ENCODE results near the gene LHFPL6. TPM values are rescaled to one million over a fixed set of nuclear protein-coding genes. Genes with fewer than 3 reads are reported as not detected.

The LHFPL6 gene
- total and polyA plus RNA-seq, 11 donors, result 34.4 to 74.4 (median 53.2) TPM

GRCh38 chr13:39462428-39462827 is 140.6 kb downstream of the LHFPL6 start:
- Histone ChIP-seq H3K27me3 (no peaks in the 10 kb centered on the region), H3K4me1 (peaks cover 0 to 79% (median 35%) of the 10 kb centered on the region in 12 donors), H3K9me3 (peaks cover 0 to 5% (median 0%) of the 10 kb centered on the region in 12 donors), H3K4me3 (peak overlapping the region in 7 of 12 donors; percentile 3 to 32 (median 11)), H3K36me3 (no peaks in the 10 kb centered on the region), H3K27ac (peak overlapping the region; percentile 6 to 80 (median 67))
- intact Hi-C loops (cut with DNase I), result loop anchor here in 4 of 10 donors (5.0 kb wide), 4 partner anchors 35 to 60 kb away; no protein-coding TSS in a partner anchor
- ATAC-seq, result peak; percentile 56 to 91 (median 86)
- WGBS, 4 donors, result 34 to 55% (median 43%) methylated on average over 2 of the region's 2 CpGs
- TF ChIP-seq POLR2A (IDR thresholded peaks at IDR 0.05), result no peak
- DNase-seq, result no peak

GRCh38 chr13:39461685-39462266 is 141.2 kb downstream of the LHFPL6 start:
- H3K4me1 ChIP-seq, result peaks cover 0 to 77% (median 34%) of the 10 kb centered on the region in 12 donors
- H3K36me3 ChIP-seq, result no peaks in the 10 kb centered on the region
- intact Hi-C loops (cut with DNase I), result loop anchor here in 4 of 10 donors (5.0 kb wide), 4 partner anchors 36 to 61 kb away; no protein-coding TSS in a partner anchor
- H3K27ac ChIP-seq, result peak overlapping the region in 11 of 12 donors; percentile 36 to 80 (median 68)
- H3K27me3 ChIP-seq, result no peaks in the 10 kb centered on the region
- 63 to 81% (median 73%) methylated on average over 1 of the region's 1 CpG for WGBS, 4 donors
- peaks cover 0 to 11% (median 0%) of the 10 kb centered on the region in 12 donors for H3K9me3 ChIP-seq
- TF ChIP-seq CTCF (IDR thresholded peaks at IDR 0.05) (no peak), POLR2A (IDR thresholded peaks at IDR 0.05) (no peak)
- peak overlapping the region in 6 of 12 donors; percentile 3 to 32 (median 18) for H3K4me3 ChIP-seq
- DNase-seq (no peak), ATAC-seq (peak in 3 of 4 donors; percentile 40 to 52 (median 43))

GRCh38 chr13:39457274-39457673 is 145.7 kb downstream of the LHFPL6 start:
- H3K4me3 ChIP-seq, result no peak overlapping the region
- no peak overlapping the region for H3K27ac ChIP-seq
- H3K27me3 ChIP-seq, result no peaks in the 10 kb centered on the region
- no peak for ATAC-seq
- DNase-seq, result no peak
- peaks cover 0 to 11% (median 0%) of the 10 kb centered on the region in 12 donors for H3K9me3 ChIP-seq
- intact Hi-C loops (cut with DNase I), result loop anchor here in 4 of 10 donors (5.0 to 10.0 kb wide), 3 partner anchors 40 to 145 kb away; partner anchors contain the start of gene LHFPL6 (in 1 of the 4)
- H3K4me1 ChIP-seq, result peaks cover 14 to 81% (median 58%) of the 10 kb centered on the region in 12 donors
- H3K36me3 ChIP-seq, result no peaks in the 10 kb centered on the region
- TF ChIP-seq POLR2A (IDR thresholded peaks at IDR 0.05) (no peak), CTCF (IDR thresholded peaks at IDR 0.05) (no peak)
- 97 to 100% (median 98%) methylated on average over 1 of the region's 1 CpG for WGBS, 4 donors

- peaks cover 17 to 82% (median 64%) of the 10 kb centered on the region in 12 donors for H3K4me1 ChIP-seq
- WGBS, 4 donors, result 12 to 23% (median 18%) methylated on average over 4 of the region's 4 CpGs
- intact Hi-C loops (cut with DNase I), result loop anchor here in 4 of 10 donors (5.0 to 10.0 kb wide), 3 partner anchors 38 to 147 kb away; partner anchors contain the start of gene LHFPL6 (in 1 of the 4)
- H3K27ac ChIP-seq, result peak overlapping the region in 11 of 12 donors; percentile 2 to 63 (median 41)
- no peaks in the 10 kb centered on the region for H3K27me3 ChIP-seq
- peaks cover 0 to 11% (median 0%) of the 10 kb centered on the region in 12 donors for H3K9me3 ChIP-seq
- ATAC-seq, result peak in 1 of 4 donors; percentile 18
- TF ChIP-seq CTCF (IDR thresholded peaks at IDR 0.05) (no peak), POLR2A (IDR thresholded peaks at IDR 0.05) (no peak)
- DNase-seq, result no peak
- H3K4me3 ChIP-seq, result no peak overlapping the region
- no peaks in the 10 kb centered on the region for H3K36me3 ChIP-seq
Observed at GRCh38 chr13:39455521-39456175, 147.3 kb downstream of the LHFPL6 start.
